ENCODE data around the gene BID. TPM values are rescaled to one million over a fixed set of nuclear protein-coding genes. Genes with fewer than 3 reads are reported as not detected.

Gene BID
- total and polyA plus RNA-seq, 2 of the 8 experiments (the other 6 are each of a cell fraction or from before 2014, with no cell fraction given) = 39.3 to 114 TPM

DNA sequence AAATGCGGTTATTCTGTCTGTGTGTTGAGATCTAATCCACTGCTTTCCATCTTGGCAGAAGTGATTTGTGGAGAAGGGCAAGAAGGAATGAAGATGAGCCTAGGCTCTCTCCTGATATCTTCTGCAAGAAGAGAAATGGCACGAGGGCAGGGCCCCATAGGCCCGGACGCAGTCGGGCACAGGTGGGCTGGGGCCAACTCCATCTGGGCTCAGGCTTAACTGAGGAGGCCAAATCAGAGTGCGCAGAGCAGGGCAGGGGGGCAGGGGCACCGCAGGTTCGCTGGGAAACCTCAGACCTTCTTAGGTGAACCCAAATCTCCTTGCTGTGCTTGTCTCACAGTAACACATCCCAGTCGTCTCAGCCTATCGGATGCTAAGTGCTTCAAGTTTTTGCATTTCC lies 32.8 kb upstream of the BID start (continued):
- TF ChIP-seq, protein P1, sequence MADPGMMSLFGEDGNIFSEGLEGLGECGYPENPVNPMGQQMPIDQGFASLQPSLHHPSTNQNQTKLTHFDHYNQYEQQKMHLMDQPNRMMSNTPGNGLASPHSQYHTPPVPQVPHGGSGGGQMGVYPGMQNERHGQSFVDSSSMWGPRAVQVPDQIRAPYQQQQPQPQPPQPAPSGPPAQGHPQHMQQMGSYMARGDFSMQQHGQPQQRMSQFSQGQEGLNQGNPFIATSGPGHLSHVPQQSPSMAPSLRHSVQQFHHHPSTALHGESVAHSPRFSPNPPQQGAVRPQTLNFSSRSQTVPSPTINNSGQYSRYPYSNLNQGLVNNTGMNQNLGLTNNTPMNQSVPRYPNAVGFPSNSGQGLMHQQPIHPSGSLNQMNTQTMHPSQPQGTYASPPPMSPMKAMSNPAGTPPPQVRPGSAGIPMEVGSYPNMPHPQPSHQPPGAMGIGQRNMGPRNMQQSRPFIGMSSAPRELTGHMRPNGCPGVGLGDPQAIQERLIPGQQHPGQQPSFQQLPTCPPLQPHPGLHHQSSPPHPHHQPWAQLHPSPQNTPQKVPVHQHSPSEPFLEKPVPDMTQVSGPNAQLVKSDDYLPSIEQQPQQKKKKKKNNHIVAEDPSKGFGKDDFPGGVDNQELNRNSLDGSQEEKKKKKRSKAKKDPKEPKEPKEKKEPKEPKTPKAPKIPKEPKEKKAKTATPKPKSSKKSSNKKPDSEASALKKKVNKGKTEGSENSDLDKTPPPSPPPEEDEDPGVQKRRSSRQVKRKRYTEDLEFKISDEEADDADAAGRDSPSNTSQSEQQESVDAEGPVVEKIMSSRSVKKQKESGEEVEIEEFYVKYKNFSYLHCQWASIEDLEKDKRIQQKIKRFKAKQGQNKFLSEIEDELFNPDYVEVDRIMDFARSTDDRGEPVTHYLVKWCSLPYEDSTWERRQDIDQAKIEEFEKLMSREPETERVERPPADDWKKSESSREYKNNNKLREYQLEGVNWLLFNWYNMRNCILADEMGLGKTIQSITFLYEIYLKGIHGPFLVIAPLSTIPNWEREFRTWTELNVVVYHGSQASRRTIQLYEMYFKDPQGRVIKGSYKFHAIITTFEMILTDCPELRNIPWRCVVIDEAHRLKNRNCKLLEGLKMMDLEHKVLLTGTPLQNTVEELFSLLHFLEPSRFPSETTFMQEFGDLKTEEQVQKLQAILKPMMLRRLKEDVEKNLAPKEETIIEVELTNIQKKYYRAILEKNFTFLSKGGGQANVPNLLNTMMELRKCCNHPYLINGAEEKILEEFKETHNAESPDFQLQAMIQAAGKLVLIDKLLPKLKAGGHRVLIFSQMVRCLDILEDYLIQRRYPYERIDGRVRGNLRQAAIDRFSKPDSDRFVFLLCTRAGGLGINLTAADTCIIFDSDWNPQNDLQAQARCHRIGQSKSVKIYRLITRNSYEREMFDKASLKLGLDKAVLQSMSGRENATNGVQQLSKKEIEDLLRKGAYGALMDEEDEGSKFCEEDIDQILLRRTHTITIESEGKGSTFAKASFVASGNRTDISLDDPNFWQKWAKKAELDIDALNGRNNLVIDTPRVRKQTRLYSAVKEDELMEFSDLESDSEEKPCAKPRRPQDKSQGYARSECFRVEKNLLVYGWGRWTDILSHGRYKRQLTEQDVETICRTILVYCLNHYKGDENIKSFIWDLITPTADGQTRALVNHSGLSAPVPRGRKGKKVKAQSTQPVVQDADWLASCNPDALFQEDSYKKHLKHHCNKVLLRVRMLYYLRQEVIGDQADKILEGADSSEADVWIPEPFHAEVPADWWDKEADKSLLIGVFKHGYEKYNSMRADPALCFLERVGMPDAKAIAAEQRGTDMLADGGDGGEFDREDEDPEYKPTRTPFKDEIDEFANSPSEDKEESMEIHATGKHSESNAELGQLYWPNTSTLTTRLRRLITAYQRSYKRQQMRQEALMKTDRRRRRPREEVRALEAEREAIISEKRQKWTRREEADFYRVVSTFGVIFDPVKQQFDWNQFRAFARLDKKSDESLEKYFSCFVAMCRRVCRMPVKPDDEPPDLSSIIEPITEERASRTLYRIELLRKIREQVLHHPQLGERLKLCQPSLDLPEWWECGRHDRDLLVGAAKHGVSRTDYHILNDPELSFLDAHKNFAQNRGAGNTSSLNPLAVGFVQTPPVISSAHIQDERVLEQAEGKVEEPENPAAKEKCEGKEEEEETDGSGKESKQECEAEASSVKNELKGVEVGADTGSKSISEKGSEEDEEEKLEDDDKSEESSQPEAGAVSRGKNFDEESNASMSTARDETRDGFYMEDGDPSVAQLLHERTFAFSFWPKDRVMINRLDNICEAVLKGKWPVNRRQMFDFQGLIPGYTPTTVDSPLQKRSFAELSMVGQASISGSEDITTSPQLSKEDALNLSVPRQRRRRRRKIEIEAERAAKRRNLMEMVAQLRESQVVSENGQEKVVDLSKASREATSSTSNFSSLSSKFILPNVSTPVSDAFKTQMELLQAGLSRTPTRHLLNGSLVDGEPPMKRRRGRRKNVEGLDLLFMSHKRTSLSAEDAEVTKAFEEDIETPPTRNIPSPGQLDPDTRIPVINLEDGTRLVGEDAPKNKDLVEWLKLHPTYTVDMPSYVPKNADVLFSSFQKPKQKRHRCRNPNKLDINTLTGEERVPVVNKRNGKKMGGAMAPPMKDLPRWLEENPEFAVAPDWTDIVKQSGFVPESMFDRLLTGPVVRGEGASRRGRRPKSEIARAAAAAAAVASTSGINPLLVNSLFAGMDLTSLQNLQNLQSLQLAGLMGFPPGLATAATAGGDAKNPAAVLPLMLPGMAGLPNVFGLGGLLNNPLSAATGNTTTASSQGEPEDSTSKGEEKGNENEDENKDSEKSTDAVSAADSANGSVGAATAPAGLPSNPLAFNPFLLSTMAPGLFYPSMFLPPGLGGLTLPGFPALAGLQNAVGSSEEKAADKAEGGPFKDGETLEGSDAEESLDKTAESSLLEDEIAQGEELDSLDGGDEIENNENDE (IDR thresholded peaks at IDR 0.05; ENCODE audit: insufficient replicate concordance, low read length) = no peak
- TF ChIP-seq RNF2 (IDR thresholded peaks at IDR 0.05; ENCODE audit: borderline replicate concordance, low read depth, low read length, missing control alignments, poor library complexity, severe bottlenecking) (no peak), CTBP2 (IDR thresholded peaks at IDR 0.05; ENCODE audit: borderline replicate concordance, insufficient read depth, insufficient read length, low read length) (no peak), ZNF274 (IDR thresholded peaks at IDR 0.05; ENCODE audit: borderline replicate concordance, extremely low read depth, low read length) (no peak), EGR1 (IDR thresholded peaks at IDR 0.05; ENCODE audit: borderline replicate concordance, low read depth, low read length) (no peak), EZH2 (IDR thresholded peaks at IDR 0.05; ENCODE audit: low read depth, low read length, severe bottlenecking) (no peak), ASH2L (IDR thresholded peaks at IDR 0.05; ENCODE audit: low read length) (no peak), KDM4A (IDR thresholded peaks at IDR 0.05; ENCODE audit: low read depth, low read length, severe bottlenecking) (no peak), BRCA1 (IDR thresholded peaks at IDR 0.05; ENCODE audit: low read depth, low read length) (no peak)
- TF ChIP-seq, protein P2, sequence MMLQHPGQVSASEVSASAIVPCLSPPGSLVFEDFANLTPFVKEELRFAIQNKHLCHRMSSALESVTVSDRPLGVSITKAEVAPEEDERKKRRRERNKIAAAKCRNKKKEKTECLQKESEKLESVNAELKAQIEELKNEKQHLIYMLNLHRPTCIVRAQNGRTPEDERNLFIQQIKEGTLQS (IDR thresholded peaks at IDR 0.05; ENCODE audit: insufficient read depth, low read depth, low read length) = no peak
